Stimulated activated naive CD4-positive, alpha-beta T cell treated with Interleukin-2 at 50 U/mL for 16 hours (primary cell): Measurements from ENCODE around the gene CLDN11.

Source experiments
- DNase-seq: peaks from one replicate; lab custom pipeline; 2025; lab: John Stamatoyannopoulos, UW

The CLDN11 gene

GRCh38 chr3:170426240-170426797 lies 7.7 kb downstream of the CLDN11 start:
- no peak for DNase-seq

DNA sequence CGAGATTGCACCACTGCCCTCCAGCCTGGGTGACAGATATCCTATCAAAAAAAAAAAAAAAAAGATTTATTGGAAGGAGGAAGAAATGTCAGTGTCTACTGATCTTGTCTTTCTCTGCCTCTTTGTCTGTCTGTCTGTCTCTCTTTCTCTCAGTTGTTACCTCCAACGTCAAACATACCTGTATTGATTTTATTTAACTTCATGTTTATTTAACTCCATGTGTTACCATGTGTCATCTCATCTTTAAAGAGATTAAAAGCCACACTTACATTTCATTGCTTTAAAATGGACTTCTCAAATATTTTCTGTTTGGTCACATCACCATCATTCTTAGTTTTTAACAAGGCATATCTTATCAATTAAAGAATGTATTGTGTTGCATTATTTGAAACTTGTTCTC lies 9.4 kb downstream of the CLDN11 start:
- DNase-seq: no peak

- no peak for DNase-seq
Measured at GRCh38 chr3:170429050-170429449, 10.4 kb downstream of the CLDN11 start.

- no peak for DNase-seq
Measured at GRCh38 chr3:170431054-170431453, 12.4 kb downstream of the CLDN11 start.

- no peak for DNase-seq
Measured at GRCh38 chr3:170432416-170432815, 13.7 kb downstream of the CLDN11 start.

DNA sequence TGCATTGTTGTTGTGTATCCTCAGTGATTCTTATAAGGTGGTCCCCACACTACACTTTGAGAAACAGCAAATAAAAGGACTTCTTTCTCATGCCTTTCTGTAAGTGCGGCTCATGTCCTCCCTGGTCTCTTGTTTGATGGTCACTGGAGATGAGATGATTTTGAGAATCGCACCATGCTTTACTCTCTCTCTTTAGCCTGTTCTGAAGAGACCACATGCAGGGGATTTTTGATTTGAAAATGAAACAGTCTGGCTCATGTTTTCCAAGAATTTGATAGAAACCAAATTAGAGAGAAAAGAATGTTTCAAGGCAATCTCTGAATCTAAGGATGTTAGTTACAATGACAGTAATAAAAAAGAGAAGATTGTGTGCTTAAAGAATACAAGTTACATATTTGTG lies 18.0 kb downstream of the CLDN11 start:
- DNase-seq: no peak

- no peak for DNase-seq
Measured at GRCh38 chr3:170437176-170437575, 18.5 kb downstream of the CLDN11 start.

GRCh38 chr3:170437696-170438407 lies 19.2 kb downstream of the CLDN11 start:
- no peak for DNase-seq

DNA sequence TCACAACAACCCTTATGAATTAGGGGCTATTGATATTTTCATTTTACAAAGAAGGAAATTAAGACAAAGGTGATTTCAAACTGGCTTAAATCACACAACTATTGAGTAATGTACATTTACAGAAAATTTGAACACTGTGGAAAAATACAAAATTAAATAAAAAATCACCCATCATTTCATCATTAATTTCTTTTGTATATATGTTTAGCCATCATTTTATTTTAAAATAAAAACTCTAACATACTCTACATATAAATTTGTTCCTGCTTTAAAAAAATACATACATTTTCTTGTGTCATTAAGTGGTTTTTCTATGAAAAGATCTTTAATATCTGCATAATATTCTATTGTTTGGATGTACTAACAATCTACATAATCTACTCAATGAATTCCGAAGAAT lies 20.2 kb downstream of the CLDN11 start:
- no peak for DNase-seq

- no peak for DNase-seq
Measured at GRCh38 chr3:170440344-170440743, 21.7 kb downstream of the CLDN11 start.

DNA sequence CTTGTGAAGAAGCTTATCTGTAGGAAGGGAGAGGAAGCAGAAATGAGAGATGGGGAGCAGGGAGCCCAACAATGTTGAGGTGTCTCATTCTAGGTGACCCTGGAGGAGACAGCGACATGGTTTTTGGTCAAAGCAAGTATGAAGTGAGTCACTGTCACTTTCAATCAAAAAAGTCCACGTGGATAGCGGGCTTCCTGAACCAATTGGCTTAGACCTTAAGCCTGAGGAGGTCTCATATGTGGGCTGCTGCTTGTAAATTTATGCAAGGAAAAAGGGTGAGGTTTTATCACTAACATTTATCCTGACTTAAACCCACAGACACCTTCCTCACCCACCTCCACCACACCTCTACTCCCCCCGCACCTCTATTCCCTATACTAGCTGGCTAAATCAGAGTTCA lies 22.7 kb downstream of the CLDN11 start:
- no peak for DNase-seq

- no peak for DNase-seq
Measured at GRCh38 chr3:170442947-170443346, 24.3 kb downstream of the CLDN11 start.

- DNase-seq: no peak
Measured at GRCh38 chr3:170443457-170443856, 24.8 kb downstream of the CLDN11 start.

GRCh38 chr3:170448584-170448983 lies 29.9 kb downstream of the CLDN11 start:
- DNase-seq: no peak

DNA sequence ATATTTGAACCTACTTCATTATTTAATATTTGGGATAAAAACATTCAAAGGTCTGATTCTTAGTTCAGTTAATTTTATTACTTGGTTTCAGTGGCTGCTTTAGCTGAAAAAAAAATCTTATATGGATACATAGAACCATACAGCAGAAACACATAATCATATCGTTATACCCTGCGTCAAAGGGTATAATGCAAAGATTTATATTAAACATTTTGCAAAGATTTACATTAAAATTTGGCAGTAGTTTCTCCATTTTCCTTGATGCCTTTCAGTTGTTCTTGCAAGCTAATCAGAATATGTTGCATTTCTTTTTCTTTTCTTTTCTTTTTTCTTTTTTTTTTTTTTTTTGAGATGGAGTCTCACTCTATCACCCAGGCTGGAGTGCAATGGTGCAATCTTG lies 31.4 kb downstream of the CLDN11 start:
- DNase-seq: no peak

DNA sequence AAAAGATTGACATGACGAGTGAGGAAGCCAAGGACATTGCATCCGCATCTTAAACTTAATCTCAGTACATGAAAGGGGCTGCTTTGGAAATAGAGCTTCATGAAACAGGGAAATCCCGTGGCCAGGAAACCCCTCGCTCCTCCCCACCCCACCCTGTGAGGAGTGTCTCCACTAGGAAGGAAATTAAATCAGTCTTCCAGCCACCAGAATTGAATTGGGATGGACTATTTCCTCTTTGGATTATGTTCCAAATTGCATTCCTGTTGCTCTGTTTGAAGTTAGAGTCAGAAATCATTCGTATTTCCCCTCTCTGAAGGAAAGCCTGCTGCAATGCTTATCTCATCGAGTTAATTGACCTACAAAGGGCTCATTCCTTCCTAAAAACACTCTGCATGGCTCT lies 35.8 kb downstream of the CLDN11 start:
- no peak for DNase-seq

DNA sequence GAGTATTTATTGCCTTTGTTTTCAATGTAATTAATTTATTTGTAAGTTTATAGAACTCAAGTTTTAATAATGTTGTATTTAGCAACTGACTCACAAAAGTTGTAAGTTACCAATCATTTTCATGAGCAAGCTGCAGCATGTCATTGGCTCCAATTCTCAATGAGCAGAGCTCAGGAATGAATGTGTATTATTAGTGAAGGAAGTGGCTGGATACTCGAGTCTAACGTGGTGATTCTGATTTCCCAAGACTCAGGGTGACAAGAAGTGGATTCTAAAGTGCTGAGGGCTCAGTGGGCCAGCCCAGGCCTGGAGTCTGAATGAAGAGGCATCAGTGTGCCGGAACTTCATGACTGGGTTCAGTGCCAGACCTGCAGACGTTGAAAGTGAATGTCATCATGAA lies 39.6 kb downstream of the CLDN11 start:
- DNase-seq: no peak

DNA sequence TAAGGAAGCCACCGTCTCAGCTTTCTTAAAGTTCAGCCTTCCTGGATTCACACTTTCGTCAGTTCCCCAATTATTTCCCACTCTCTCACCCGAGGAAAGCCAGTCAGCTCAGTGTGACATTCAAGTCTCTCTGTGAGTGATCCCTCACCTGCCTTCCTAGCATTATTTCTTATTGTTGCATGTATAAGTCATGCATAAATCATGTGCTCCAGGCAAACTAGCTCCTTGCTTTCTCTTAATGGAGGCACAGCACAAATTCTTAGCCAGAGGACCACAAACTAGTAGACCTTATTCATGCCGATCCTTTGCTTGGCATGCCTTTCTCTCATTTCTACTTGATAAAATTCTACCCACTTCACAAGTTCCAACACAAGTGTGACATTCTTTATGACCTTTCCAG lies 44.3 kb downstream of the CLDN11 start:
- DNase-seq: no peak

GRCh38 chr3:170465955-170466354 lies 47.3 kb downstream of the CLDN11 start:
- DNase-seq: no peak

DNA sequence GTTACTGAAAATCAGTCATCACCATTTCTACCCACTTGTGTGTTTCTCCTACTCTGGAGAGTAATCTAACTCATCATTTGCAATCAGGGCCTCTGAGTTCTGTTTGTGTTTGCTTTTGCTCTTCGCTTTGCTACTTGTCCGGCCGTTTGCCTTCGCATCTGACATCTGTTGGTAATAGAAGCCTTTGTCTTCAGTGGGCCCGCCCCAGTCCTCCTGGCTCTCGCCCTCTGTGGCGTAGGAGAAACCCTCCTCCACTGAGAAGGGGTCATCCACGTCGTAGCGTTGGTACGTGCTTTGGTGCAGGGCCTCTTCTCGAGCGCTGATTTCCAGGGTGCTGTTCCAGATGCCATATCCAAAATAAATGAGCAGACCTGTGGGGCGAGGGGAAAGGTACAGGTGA lies 48.3 kb downstream of the CLDN11 start:
- no peak for DNase-seq

GRCh38 chr3:170467571-170468147 lies 49.0 kb downstream of the CLDN11 start:
- DNase-seq: no peak

GRCh38 chr3:170469151-170470062 lies 50.7 kb downstream of the CLDN11 start:
- no peak for DNase-seq
